PFSK-1 (cell line): ENCODE data around the gene TXNRD3.

Source experiments
- POLR2AphosphoS5 ChIP-seq: IDR thresholded peaks from 2 replicates; pipeline ENCODE4 v1.6.1; 2012; ENCODE audit warnings: low read depth, mild to moderate bottlenecking, control low read depth, low read length, moderate library complexity
- TF ChIP-seq, protein P1 (sequence below), 2 experiments: IDR thresholded peaks; 2 replicates each; pipeline versions ENCODE4 v1.6.1 to v1.8.0; 2011 to 2012; ENCODE audit warnings: low read depth in 2 of 2, low read length in 2 of 2, control low read depth in 1 of 2, inconsistent platforms in 1 of 2, mild to moderate bottlenecking in 1 of 2, moderate library complexity in 1 of 2; ENCODE audit not compliant: insufficient read depth in 1 of 2

GRCh38 chr3:126703512-126704493 is 48.9 kb upstream of the TXNRD3 start, which contains the start of gene CHCHD6:
- TF ChIP-seq POLR2AphosphoS5 = no peak
- TF ChIP-seq, protein P1, sequence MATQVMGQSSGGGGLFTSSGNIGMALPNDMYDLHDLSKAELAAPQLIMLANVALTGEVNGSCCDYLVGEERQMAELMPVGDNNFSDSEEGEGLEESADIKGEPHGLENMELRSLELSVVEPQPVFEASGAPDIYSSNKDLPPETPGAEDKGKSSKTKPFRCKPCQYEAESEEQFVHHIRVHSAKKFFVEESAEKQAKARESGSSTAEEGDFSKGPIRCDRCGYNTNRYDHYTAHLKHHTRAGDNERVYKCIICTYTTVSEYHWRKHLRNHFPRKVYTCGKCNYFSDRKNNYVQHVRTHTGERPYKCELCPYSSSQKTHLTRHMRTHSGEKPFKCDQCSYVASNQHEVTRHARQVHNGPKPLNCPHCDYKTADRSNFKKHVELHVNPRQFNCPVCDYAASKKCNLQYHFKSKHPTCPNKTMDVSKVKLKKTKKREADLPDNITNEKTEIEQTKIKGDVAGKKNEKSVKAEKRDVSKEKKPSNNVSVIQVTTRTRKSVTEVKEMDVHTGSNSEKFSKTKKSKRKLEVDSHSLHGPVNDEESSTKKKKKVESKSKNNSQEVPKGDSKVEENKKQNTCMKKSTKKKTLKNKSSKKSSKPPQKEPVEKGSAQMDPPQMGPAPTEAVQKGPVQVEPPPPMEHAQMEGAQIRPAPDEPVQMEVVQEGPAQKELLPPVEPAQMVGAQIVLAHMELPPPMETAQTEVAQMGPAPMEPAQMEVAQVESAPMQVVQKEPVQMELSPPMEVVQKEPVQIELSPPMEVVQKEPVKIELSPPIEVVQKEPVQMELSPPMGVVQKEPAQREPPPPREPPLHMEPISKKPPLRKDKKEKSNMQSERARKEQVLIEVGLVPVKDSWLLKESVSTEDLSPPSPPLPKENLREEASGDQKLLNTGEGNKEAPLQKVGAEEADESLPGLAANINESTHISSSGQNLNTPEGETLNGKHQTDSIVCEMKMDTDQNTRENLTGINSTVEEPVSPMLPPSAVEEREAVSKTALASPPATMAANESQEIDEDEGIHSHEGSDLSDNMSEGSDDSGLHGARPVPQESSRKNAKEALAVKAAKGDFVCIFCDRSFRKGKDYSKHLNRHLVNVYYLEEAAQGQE (IDR thresholded peaks at IDR 0.05; ENCODE audit: insufficient read depth in 1 of 2, low read depth in 2 of 2, low read length in 2 of 2) = no peak
